Astrocyte of the spinal cord (primary cell): ENCODE measurements around the gene SDCCAG8.

Experiments used
- DNase-seq: peaks from one replicate; pipeline ENCODE4 v3.0.0; 2011; ENCODE audit warnings: low read depth, low spot score
- H3K4me3 ChIP-seq: 2 replicates; pipeline ENCODE4 v1.5.1; 2011; ENCODE audit warnings: low read depth, mild to moderate bottlenecking, low read length, moderate library complexity
- CTCF ChIP-seq: IDR thresholded peaks from 2 replicates; pipeline ENCODE4 v1.5.1; 2012; ENCODE audit warnings: low read depth, mild to moderate bottlenecking, low read length, inconsistent platforms
- in situ Hi-C: cut with HindIII; loops from 2 replicates; pipeline ENCODE4 v1.10.0; 2017; ENCODE audit warnings: low sequenced_read_pairs

Gene SDCCAG8

GRCh38 chr1:243433737-243434370, 178.0 kb downstream of the SDCCAG8 start:
- DNase-seq, result peak; percentile 50
- in situ Hi-C loops, result no loop called here
- no peak overlapping the region for H3K4me3 ChIP-seq
- TF ChIP-seq CTCF, result no peak

GRCh38 chr1:243434594-243434993, 178.8 kb downstream of the SDCCAG8 start:
- DNase-seq, result peak; percentile 12
- no peak overlapping the region for H3K4me3 ChIP-seq
- no peak for TF ChIP-seq CTCF
- in situ Hi-C loops, result no loop called here

- TF ChIP-seq CTCF, result no peak
- no peak for DNase-seq
- no peak overlapping the region for H3K4me3 ChIP-seq
- in situ Hi-C loops, result no loop called here
These were observed 180.0 kb downstream of the SDCCAG8 start for GRCh38 chr1:243435836-243436235.

- no peak overlapping the region for H3K4me3 ChIP-seq
- no peak for DNase-seq
- in situ Hi-C loops, result no loop called here
- TF ChIP-seq CTCF, result no peak
These were observed 182.3 kb downstream of the SDCCAG8 start for GRCh38 chr1:243438146-243438545.

GRCh38 chr1:243438815-243439214, 183.0 kb downstream of the SDCCAG8 start:
- in situ Hi-C loops, result no loop called here
- no peak for TF ChIP-seq CTCF
- no peak for DNase-seq
- H3K4me3 ChIP-seq, result no peak overlapping the region

GRCh38 chr1:243440406-243440805, 184.6 kb downstream of the SDCCAG8 start:
- TF ChIP-seq CTCF, result no peak
- DNase-seq, result no peak
- in situ Hi-C loops, result no loop called here
- no peak overlapping the region for H3K4me3 ChIP-seq
